ENCODE results near the gene CCDC14.

DNA sequence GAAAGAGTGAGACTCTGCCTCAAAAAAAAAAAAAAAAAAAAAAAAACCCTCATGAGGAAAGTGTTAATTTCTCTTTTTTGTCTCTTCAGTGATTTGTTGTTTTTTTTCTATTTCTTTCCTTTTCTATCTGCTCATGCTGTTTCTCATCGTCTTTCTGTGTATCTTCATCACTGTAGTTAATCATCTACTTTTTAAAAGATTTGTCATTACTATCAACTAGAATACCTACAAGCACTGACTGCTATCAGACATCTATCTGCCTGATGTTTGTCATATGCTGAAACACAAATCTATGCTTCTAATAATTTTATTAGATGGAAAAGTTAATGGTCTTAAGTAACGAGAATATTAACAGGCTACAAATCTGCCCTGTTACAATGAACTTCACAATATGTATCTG, 26.8 kb downstream of the CCDC14 start:
- TF ChIP-seq, protein P1, sequence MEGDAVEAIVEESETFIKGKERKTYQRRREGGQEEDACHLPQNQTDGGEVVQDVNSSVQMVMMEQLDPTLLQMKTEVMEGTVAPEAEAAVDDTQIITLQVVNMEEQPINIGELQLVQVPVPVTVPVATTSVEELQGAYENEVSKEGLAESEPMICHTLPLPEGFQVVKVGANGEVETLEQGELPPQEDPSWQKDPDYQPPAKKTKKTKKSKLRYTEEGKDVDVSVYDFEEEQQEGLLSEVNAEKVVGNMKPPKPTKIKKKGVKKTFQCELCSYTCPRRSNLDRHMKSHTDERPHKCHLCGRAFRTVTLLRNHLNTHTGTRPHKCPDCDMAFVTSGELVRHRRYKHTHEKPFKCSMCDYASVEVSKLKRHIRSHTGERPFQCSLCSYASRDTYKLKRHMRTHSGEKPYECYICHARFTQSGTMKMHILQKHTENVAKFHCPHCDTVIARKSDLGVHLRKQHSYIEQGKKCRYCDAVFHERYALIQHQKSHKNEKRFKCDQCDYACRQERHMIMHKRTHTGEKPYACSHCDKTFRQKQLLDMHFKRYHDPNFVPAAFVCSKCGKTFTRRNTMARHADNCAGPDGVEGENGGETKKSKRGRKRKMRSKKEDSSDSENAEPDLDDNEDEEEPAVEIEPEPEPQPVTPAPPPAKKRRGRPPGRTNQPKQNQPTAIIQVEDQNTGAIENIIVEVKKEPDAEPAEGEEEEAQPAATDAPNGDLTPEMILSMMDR (IDR thresholded peaks at IDR 0.05; ENCODE audit: low read depth, low read length, missing input control): no peak
- TF ChIP-seq, protein P2, sequence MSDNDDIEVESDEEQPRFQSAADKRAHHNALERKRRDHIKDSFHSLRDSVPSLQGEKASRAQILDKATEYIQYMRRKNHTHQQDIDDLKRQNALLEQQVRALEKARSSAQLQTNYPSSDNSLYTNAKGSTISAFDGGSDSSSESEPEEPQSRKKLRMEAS (IDR thresholded peaks at IDR 0.05): no peak
- TF ChIP-seq ATF3 (IDR thresholded peaks at IDR 0.05) (no peak), SP1 (IDR thresholded peaks at IDR 0.05) (no peak), RAD21 (IDR thresholded peaks at IDR 0.05) (no peak), GABPA (IDR thresholded peaks at IDR 0.05 in 1 of 2, conservative IDR thresholded peaks at IDR 0.05 in 1 of 2) (no peak), HNF4G (IDR thresholded peaks at IDR 0.05) (no peak), YY1 (IDR thresholded peaks at IDR 0.05) (no peak)
- TF ChIP-seq, protein P3, sequence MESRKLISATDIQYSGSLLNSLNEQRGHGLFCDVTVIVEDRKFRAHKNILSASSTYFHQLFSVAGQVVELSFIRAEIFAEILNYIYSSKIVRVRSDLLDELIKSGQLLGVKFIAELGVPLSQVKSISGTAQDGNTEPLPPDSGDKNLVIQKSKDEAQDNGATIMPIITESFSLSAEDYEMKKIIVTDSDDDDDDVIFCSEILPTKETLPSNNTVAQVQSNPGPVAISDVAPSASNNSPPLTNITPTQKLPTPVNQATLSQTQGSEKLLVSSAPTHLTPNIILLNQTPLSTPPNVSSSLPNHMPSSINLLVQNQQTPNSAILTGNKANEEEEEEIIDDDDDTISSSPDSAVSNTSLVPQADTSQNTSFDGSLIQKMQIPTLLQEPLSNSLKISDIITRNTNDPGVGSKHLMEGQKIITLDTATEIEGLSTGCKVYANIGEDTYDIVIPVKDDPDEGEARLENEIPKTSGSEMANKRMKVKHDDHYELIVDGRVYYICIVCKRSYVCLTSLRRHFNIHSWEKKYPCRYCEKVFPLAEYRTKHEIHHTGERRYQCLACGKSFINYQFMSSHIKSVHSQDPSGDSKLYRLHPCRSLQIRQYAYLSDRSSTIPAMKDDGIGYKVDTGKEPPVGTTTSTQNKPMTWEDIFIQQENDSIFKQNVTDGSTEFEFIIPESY (IDR thresholded peaks at IDR 0.05): no peak
